HCT116 (cell line): ENCODE measurements around the gene MIF4GD. TPM values are rescaled to one million over a fixed set of nuclear protein-coding genes. Genes with fewer than 3 reads are reported as not detected.

Source experiments
- ATAC-seq: fragments of 200-7000 bp; cut with Tn5 transposase; 2 replicates; pipeline ENCODE4 v1.9.1; 2020; ENCODE audit warnings: mild to moderate bottlenecking, moderate library complexity
- BruUV-seq: library from RNA; stranded (reverse); fragments of 400-500 nt; replicated peaks from 2 replicates; lab custom pipeline; 2021; lab: Mats Ljungman, UMichigan
- CTCF ChIA-PET: fragments of 300-600 bp; sonication (Branson Sonifier 250); formaldehyde crosslinking; loops from one replicate; lab custom pipeline; 2021; ENCODE audit warnings: antibody characterized with exemption; lab: Charles Lee
- POLR2A ChIA-PET: fragments of 300-600, 350-600 bp; sonication (Branson Sonifier 250); formaldehyde crosslinking; loops from one replicate; lab custom pipeline; 2021; ENCODE audit warnings: antibody characterized with exemption; lab: Charles Lee
- RAD21 ChIA-PET, 2 experiments: fragments of 300-600 bp; sonication (Branson Sonifier 250); formaldehyde crosslinking; loops; one replicate each; lab custom pipeline; 2023; ENCODE audit warnings: low total read pairs in 2 of 2; ENCODE audit not compliant: uncharacterized antibody in 2 of 2, unreplicated experiment in 2 of 2, low non-redundant PET in 1 of 2; lab: Charles Lee
- DNase-seq: peaks from one replicate; pipeline ENCODE4 v3.0.0-alpha.2; 2010; ENCODE audit warnings: low read depth, low spot score
- H2AFZ ChIP-seq: fragments of 200-600 bp; shearing (Covaris generic), sonication (generic); 2 replicates; pipeline ENCODE4 v1.6.1; 2017; ENCODE audit warnings: low read depth, mixed run types, mixed read lengths, antibody characterized with exemption, low read length; ENCODE audit not compliant: poor library complexity, severe bottlenecking
- H3K27ac ChIP-seq: 2 replicates; pipeline ENCODE4 v1.5.1; 2012; ENCODE audit warnings: low read depth, low read length
- H3K27me3 ChIP-seq: fragments of 200-600 bp; sonication (generic); 2 replicates; pipeline ENCODE4 v1.6.1; 2016; ENCODE audit warnings: mixed run types, low read length, mixed read lengths; ENCODE audit not compliant: insufficient read depth
- H3K36me3 ChIP-seq, 2 experiments: fragments of 200-500 bp in 1 of 2; fragments of 200-600 bp in 1 of 2; sonication (Bioruptor generic) in 1 of 2; sonication (generic) in 1 of 2; 2 replicates each; pipeline versions ENCODE4 v1.5.1 to v1.6.1; 2014 to 2016; ENCODE audit warnings: low read length in 2 of 2, inconsistent platforms in 1 of 2, mixed read lengths in 1 of 2, mixed run types in 1 of 2; ENCODE audit not compliant: insufficient read depth in 2 of 2, control insufficient read depth in 1 of 2
- H3K4me1 ChIP-seq, 2 experiments: fragments of 200-600 bp in 1 of 2; sonication (generic) in 1 of 2; 2 replicates each; pipeline versions ENCODE4 v1.5.1 to v1.6.1; 2012 to 2017; ENCODE audit warnings: low read length in 2 of 2, inconsistent platforms in 1 of 2, mild to moderate bottlenecking in 1 of 2, mixed read lengths in 1 of 2, mixed run types in 1 of 2, moderate library complexity in 1 of 2; ENCODE audit not compliant: insufficient read depth in 2 of 2, control insufficient read depth in 1 of 2
- H3K4me2 ChIP-seq: fragments of 200-600 bp; sonication (generic); 2 replicates; pipeline ENCODE4 v1.6.1; 2017; ENCODE audit warnings: mixed run types, low read length, mixed read lengths
- H3K4me3 ChIP-seq, 2 experiments: fragments of 200-600 bp in 1 of 2; sonication (generic) in 1 of 2; replicated peaks in 1 of 2; 2 replicates each; pipeline ENCODE4 v1.5.1; 2011 to 2016; ENCODE audit warnings: low read length in 2 of 2, control low read depth in 1 of 2, low read depth in 1 of 2, mild to moderate bottlenecking in 1 of 2, mixed read lengths in 1 of 2, mixed run types in 1 of 2
- H3K79me2 ChIP-seq: fragments of 200-600 bp; sonication (generic); 2 replicates; pipeline ENCODE4 v1.6.1; 2017; ENCODE audit warnings: mild to moderate bottlenecking, mixed run types, low read length, moderate library complexity, mixed read lengths; ENCODE audit not compliant: insufficient read depth
- H3K9ac ChIP-seq: fragments of 200-600 bp; sonication (generic); 2 replicates; pipeline ENCODE4 v1.6.1; 2016; ENCODE audit warnings: low read length, mixed read lengths
- H3K9me2 ChIP-seq: fragments of 200-600 bp; sonication (generic), shearing (Covaris generic); 2 replicates; pipeline ENCODE4 v1.6.1; 2017; ENCODE audit warnings: mixed run types, mild to moderate bottlenecking, moderate library complexity; ENCODE audit not compliant: insufficient read depth
- H3K9me3 ChIP-seq, 2 experiments: fragments of 200-500 bp in 1 of 2; fragments of 200-600 bp in 1 of 2; sonication (Bioruptor generic) in 1 of 2; sonication (generic) in 1 of 2; 2 replicates each; pipeline ENCODE4 v1.6.1; 2014 to 2017; ENCODE audit warnings: low read length in 2 of 2, mixed read lengths in 2 of 2, inconsistent platforms in 1 of 2, low read depth in 1 of 2, mild to moderate bottlenecking in 1 of 2, mixed run types in 1 of 2, moderate library complexity in 1 of 2; ENCODE audit not compliant: control insufficient read depth in 1 of 2, insufficient read depth in 1 of 2
- H4K20me1 ChIP-seq: fragments of 200-600 bp; sonication (generic), shearing (Covaris generic); 2 replicates; pipeline ENCODE4 v1.6.1; 2017; ENCODE audit warnings: mixed run types, mild to moderate bottlenecking, moderate library complexity; ENCODE audit not compliant: insufficient read depth
- CBX3 ChIP-seq: IDR thresholded peaks from 2 replicates; pipeline ENCODE4 v1.6.1; 2012; ENCODE audit warnings: low read depth
- CEBPB ChIP-seq: IDR thresholded peaks from 2 replicates; pipeline ENCODE4 v1.6.1; 2012; ENCODE audit warnings: low read depth
- EGR1 ChIP-seq: IDR thresholded peaks from 2 replicates; pipeline ENCODE4 v1.6.1; 2012; ENCODE audit warnings: low read depth
- ELF1 ChIP-seq: IDR thresholded peaks from 2 replicates; pipeline ENCODE4 v1.6.1; 2012; ENCODE audit warnings: low read depth, borderline replicate concordance
- EZH2 ChIP-seq: fragments of 200-600 bp; sonication (generic); IDR thresholded peaks from 2 replicates; pipeline ENCODE4 v1.6.1; 2017; ENCODE audit warnings: antibody characterized with exemption, mixed run types
- EZH2phosphoT487 ChIP-seq: fragments of 200-600 bp; IDR thresholded peaks from 2 replicates; pipeline ENCODE4 v1.6.1; 2018; ENCODE audit warnings: antibody characterized with exemption, borderline replicate concordance
- FOSL1 ChIP-seq: IDR thresholded peaks from 2 replicates; pipeline ENCODE4 v1.6.1; 2012; ENCODE audit warnings: low read depth
- JUND ChIP-seq: IDR thresholded peaks from 2 replicates; pipeline ENCODE4 v1.6.1; 2012
- POLR2A ChIP-seq: IDR thresholded peaks from 2 replicates; pipeline ENCODE4 v1.7.0; 2011; ENCODE audit warnings: borderline replicate concordance; ENCODE audit not compliant: insufficient read depth, insufficient read length; ENCODE audit errors: extremely low read depth
- POLR2AphosphoS5 ChIP-seq: IDR thresholded peaks from 2 replicates; pipeline ENCODE4 v1.6.1; 2011; ENCODE audit warnings: mild to moderate bottlenecking, low read depth, low read length, moderate library complexity
- ZFX ChIP-seq: fragments of 450-650 bp; IDR thresholded peaks from 2 replicates; pipeline ENCODE4 v1.6.1; 2017
- ZNF274 ChIP-seq: fragments of 200-500 bp; sonication (Bioruptor generic); IDR thresholded peaks from 2 replicates; pipeline ENCODE4 v1.6.1; 2014; ENCODE audit warnings: mild to moderate bottlenecking, low read depth, low read length, inconsistent platforms
- intact Hi-C: fragments of 100-400 bp; cut with micrococcal nuclease; formaldehyde crosslinking; loops from 2 replicates; pipeline ENCODE4 v1.10.0; 2022
- total RNA-seq: library from RNA; stranded (reverse); gene quantifications from one replicate; pipeline ENCODE4 v1.2.1, GENCODE V29; 2021; ENCODE audit not compliant: unreplicated experiment
- TF ChIP-seq, protein P1 (sequence below), 3 experiments: fragments of 200-600 bp in 1 of 3; sonication (generic) in 1 of 3; IDR thresholded peaks in 2 of 3; conservative IDR thresholded peaks in 1 of 3; 2 replicates each; pipeline ENCODE4 v1.5.1; 2012 to 2017; ENCODE audit warnings: low read depth in 2 of 3, low read length in 2 of 3, antibody characterized with exemption in 1 of 3, borderline replicate concordance in 1 of 3, control low read depth in 1 of 3, mild to moderate bottlenecking in 1 of 3, mixed read lengths in 1 of 3, mixed run types in 1 of 3, moderate library complexity in 1 of 3; ENCODE audit not compliant: insufficient read depth in 1 of 3
- TF ChIP-seq, protein P2 (sequence below): IDR thresholded peaks from 2 replicates; pipeline ENCODE4 v1.6.1; 2011; ENCODE audit warnings: mild to moderate bottlenecking, low read length, moderate library complexity; ENCODE audit not compliant: insufficient replicate concordance; ENCODE audit errors: extremely low read depth

The MIF4GD gene
- total RNA-seq, 1 experiment from 2014 or later = 35.2 TPM

DNA sequence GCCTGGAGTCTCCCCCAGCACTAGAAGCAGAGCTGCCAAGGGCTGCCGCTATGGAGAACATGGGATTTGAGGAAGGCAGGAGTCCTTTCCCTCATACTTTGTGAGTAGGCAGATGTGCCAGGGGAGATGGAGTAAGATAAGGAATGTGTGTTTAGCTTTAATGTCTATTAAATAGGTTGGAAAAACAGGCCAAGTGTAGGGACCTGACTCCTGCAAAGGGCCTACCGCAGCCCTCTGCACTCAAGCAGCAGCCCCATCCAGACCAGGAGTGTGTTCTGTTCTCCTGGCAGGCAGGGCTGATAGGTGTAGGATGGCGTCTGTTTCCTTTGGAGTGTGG, 1.8 kb upstream of the MIF4GD start:
- H3K79me2 ChIP-seq = peaks cover 9% of the 10 kb centered on the region; the same call in 1 of the 2 replicates
- no peak for TF ChIP-seq ZFX
- no peak for TF ChIP-seq ELF1
- TF ChIP-seq EZH2 = no peak
- TF ChIP-seq CBX3 = no peak
- TF ChIP-seq, protein P1, sequence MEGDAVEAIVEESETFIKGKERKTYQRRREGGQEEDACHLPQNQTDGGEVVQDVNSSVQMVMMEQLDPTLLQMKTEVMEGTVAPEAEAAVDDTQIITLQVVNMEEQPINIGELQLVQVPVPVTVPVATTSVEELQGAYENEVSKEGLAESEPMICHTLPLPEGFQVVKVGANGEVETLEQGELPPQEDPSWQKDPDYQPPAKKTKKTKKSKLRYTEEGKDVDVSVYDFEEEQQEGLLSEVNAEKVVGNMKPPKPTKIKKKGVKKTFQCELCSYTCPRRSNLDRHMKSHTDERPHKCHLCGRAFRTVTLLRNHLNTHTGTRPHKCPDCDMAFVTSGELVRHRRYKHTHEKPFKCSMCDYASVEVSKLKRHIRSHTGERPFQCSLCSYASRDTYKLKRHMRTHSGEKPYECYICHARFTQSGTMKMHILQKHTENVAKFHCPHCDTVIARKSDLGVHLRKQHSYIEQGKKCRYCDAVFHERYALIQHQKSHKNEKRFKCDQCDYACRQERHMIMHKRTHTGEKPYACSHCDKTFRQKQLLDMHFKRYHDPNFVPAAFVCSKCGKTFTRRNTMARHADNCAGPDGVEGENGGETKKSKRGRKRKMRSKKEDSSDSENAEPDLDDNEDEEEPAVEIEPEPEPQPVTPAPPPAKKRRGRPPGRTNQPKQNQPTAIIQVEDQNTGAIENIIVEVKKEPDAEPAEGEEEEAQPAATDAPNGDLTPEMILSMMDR (IDR thresholded peaks at IDR 0.05 in 2 of 3, conservative IDR thresholded peaks at IDR 0.05 in 1 of 3; ENCODE audit: borderline replicate concordance in 1 of 3, insufficient read depth in 1 of 3, low read depth in 2 of 3, low read length in 2 of 3) = no peak
- no peak for TF ChIP-seq JUND
- TF ChIP-seq POLR2AphosphoS5 = no peak
- no peak for TF ChIP-seq POLR2A
- TF ChIP-seq, protein P2, sequence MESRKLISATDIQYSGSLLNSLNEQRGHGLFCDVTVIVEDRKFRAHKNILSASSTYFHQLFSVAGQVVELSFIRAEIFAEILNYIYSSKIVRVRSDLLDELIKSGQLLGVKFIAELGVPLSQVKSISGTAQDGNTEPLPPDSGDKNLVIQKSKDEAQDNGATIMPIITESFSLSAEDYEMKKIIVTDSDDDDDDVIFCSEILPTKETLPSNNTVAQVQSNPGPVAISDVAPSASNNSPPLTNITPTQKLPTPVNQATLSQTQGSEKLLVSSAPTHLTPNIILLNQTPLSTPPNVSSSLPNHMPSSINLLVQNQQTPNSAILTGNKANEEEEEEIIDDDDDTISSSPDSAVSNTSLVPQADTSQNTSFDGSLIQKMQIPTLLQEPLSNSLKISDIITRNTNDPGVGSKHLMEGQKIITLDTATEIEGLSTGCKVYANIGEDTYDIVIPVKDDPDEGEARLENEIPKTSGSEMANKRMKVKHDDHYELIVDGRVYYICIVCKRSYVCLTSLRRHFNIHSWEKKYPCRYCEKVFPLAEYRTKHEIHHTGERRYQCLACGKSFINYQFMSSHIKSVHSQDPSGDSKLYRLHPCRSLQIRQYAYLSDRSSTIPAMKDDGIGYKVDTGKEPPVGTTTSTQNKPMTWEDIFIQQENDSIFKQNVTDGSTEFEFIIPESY = no peak
- no peak for TF ChIP-seq EGR1
- TF ChIP-seq EZH2phosphoT487 = no peak
- TF ChIP-seq CEBPB = no peak
- no peak for TF ChIP-seq FOSL1
- no peak for TF ChIP-seq ZNF274
- TF ChIP-seq, all 23 proteins: peak for 0
- intact Hi-C loops = loop anchor here (5.0 kb wide), 1 partner anchor 244 kb away; the partner anchor contains the start of genes CASKIN2 and TSEN54
- H4K20me1 ChIP-seq = no peaks in the 10 kb centered on the region
- no peaks in the 10 kb centered on the region for H3K9me3 ChIP-seq
- no peaks in the 10 kb centered on the region for H3K27me3 ChIP-seq
- H3K27ac ChIP-seq = no peak overlapping the region; the same call in 1 of the 2 replicates
- peak overlapping the region; percentile 84; the same call in 1 of the 2 replicates for H3K4me2 ChIP-seq
- 0 out of 4 replicates have a peak overlapping the region, but pooled peaks of 1 of the 2 experiments have one; percentile 98 for H3K4me3 ChIP-seq
- ChIA-PET POLR2A (interaction anchor here (1.6 to 2.4 kb wide), 3 partner anchors 9 to 17 kb away, joined by 3 to 12 read pairs (median 4); partner anchors contain the start of genes GGA3, MRPS7 and SLC25A19), RAD21 (no interaction called here), CTCF (interaction anchor here (0.9 to 2.0 kb wide), 3 partner anchors 12 to 17 kb away, joined by 4 to 11 read pairs (median 4); partner anchors contain the start of genes GGA3 and SLC25A19)
- DNase-seq (no peak), ATAC-seq (no peak)
- peaks cover 16 to 34% of the 10 kb centered on the region in 2 experiments for H3K4me1 ChIP-seq
- no peak overlapping the region for H2AFZ ChIP-seq
- no peak overlapping the region for H3K9ac ChIP-seq
- BruUV-seq = no TSS peak
- peaks cover 3 to 30% of the 10 kb centered on the region in 2 experiments; a peak in 2 of 4 replicates for H3K36me3 ChIP-seq
- no peaks in the 10 kb centered on the region for H3K9me2 ChIP-seq
